ENCODE data around the gene CHST8. TPM values are rescaled to one million over a fixed set of nuclear protein-coding genes. Genes with fewer than 3 reads are reported as not detected.
A peak's percentile ranks its signal among the peaks of the same experiment; 100 is the strongest.

CHST8 gene
- total RNA-seq, 1 donor = not detected

DNA sequence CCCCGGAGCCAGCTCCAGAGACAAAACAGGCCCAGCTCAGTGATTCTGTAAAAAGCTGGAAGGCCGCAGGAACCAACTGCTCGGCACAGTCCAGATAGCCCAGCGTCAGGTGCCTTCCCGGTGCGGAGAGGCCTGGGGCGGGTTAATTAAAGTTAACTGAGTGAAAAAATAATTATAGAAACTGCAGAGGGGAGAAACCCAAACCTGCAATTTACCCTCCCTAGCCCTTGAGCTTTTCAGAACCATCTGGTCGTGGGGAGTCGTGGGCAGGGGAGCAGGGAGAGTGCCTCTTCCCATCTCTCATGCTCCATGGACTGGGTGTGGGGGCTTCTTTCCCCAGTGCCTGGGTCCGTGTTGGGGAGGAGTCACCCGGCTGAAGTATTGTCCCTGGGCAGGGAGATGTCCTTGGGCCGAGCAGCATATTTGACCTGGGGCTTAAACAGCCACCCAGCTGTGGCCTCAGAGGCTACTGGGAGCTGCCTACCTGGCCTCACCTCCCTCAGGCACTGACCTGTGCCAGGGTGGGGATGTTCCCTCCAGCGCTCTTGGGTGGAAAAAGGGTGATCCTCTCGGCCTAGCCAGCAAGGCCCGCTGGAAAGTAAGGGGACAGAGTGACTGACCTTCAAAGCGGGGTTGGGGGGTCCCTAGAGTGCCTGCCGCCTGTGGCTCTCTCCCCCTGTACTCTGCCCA, 65.9 kb downstream of the CHST8 start:
- H3K27me3 ChIP-seq (ENCODE audit: insufficient read depth, low read length) = peaks cover 3% of the 10 kb centered on the region
- TF ChIP-seq CTCF (IDR thresholded peaks at IDR 0.05; ENCODE audit: extremely low read depth, low read depth, low read length) = no peak

DNA sequence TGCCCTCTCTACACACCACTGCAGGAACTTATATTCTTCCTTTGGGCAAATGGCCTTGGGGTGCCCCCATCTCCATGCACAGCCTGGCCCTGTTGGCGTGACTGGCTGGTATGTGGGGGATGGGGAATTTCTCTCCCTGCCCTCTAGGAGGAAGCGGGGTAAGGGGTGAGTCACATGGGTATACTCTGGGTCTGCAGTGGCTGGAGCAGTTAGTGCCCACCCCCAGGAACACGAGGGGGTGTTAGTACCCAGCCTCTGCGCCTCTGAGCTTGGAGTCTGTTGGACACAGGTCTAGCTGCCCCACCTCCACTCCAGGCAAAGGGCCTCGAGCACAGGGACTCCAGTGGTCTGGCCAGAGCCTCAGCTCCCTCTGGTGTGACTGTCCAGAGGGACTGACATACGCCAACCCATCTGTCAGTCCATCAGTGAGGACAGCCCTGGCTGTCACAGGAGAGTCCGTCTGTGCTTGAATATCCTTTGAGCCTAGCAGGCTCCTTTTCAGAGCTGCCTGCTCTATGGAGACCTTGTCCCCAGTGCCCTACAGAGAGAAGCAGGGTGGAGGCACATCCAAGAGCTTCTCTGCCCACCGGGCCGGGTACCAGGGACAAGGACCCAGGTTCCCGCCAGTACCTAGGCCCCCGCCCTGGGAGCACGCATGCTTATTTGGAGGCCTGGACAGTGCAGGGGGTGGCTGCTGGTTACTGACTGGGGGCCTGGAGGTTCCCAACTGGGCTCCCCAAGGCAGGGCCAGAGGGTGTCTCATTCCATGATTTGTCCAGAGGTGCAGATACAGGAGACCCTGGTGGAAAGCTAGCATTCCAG, 66.6 kb downstream of the CHST8 start:
- Histone ChIP-seq H4K20me1 (ENCODE audit: insufficient read depth, low read length) (no peaks in the 10 kb centered on the region), H3K9me3 (ENCODE audit: low read depth, low read length) (no peaks in the 10 kb centered on the region), H3K36me3 (ENCODE audit: insufficient read depth, low read length) (no peaks in the 10 kb centered on the region), H3K4me2 (ENCODE audit: insufficient read depth, low read length) (no peak overlapping the region), H3K27ac (ENCODE audit: low read depth, low read length) (no peak overlapping the region), H3K27me3 (ENCODE audit: insufficient read depth, low read length) (peaks cover 3% of the 10 kb centered on the region), H2AFZ (ENCODE audit: low read length) (no peak overlapping the region), H3K4me1 (ENCODE audit: insufficient read depth, low read length) (no peaks in the 10 kb centered on the region), H3K4me3 (ENCODE audit: insufficient read depth, low read length) (no peak overlapping the region), H3K79me2 (ENCODE audit: insufficient read depth, low read length) (no peaks in the 10 kb centered on the region)
- peak; percentile 41 for DNase-seq (ENCODE audit: insufficient read length, low spot score, missing footprints)
- TF ChIP-seq CTCF (IDR thresholded peaks at IDR 0.05; ENCODE audit: extremely low read depth, low read depth, low read length) = no peak

More for the DNA sequence above, 65.9 kb downstream of the CHST8 start:
- no peak overlapping the region for H3K4me3 ChIP-seq (ENCODE audit: insufficient read depth, low read length)
- no peaks in the 10 kb centered on the region for H3K36me3 ChIP-seq (ENCODE audit: insufficient read depth, low read length)
- no peak overlapping the region for H3K27ac ChIP-seq (ENCODE audit: low read depth, low read length)
- no peak overlapping the region for H2AFZ ChIP-seq (ENCODE audit: low read length)
- H3K4me1 ChIP-seq (ENCODE audit: insufficient read depth, low read length) = no peaks in the 10 kb centered on the region
- no peaks in the 10 kb centered on the region for H3K79me2 ChIP-seq (ENCODE audit: insufficient read depth, low read length)
- H3K4me2 ChIP-seq (ENCODE audit: insufficient read depth, low read length) = no peak overlapping the region
- DNase-seq (ENCODE audit: insufficient read length, low spot score, missing footprints) = peak; percentile 71
- H3K9me3 ChIP-seq (ENCODE audit: low read depth, low read length) = no peaks in the 10 kb centered on the region
- H4K20me1 ChIP-seq (ENCODE audit: insufficient read depth, low read length) = no peaks in the 10 kb centered on the region

- no peaks in the 10 kb centered on the region for H4K20me1 ChIP-seq (ENCODE audit: insufficient read depth, low read length)
- no peaks in the 10 kb centered on the region for H3K4me1 ChIP-seq (ENCODE audit: insufficient read depth, low read length)
- peak; percentile 58 for DNase-seq (ENCODE audit: insufficient read length, low spot score, missing footprints)
- H3K9me3 ChIP-seq (ENCODE audit: low read depth, low read length) = no peaks in the 10 kb centered on the region
- peaks cover 3% of the 10 kb centered on the region for H3K27me3 ChIP-seq (ENCODE audit: insufficient read depth, low read length)
- no peak overlapping the region for H3K27ac ChIP-seq (ENCODE audit: low read depth, low read length)
- no peak overlapping the region for H3K4me3 ChIP-seq (ENCODE audit: insufficient read depth, low read length)
- no peak overlapping the region for H2AFZ ChIP-seq (ENCODE audit: low read length)
- no peaks in the 10 kb centered on the region for H3K36me3 ChIP-seq (ENCODE audit: insufficient read depth, low read length)
- H3K4me2 ChIP-seq (ENCODE audit: insufficient read depth, low read length) = no peak overlapping the region
- no peak for TF ChIP-seq CTCF (IDR thresholded peaks at IDR 0.05; ENCODE audit: extremely low read depth, low read depth, low read length)
- H3K79me2 ChIP-seq (ENCODE audit: insufficient read depth, low read length) = no peaks in the 10 kb centered on the region
Measured at GRCh38 chr19:33689138-33689746, 67.5 kb downstream of the CHST8 start.

GRCh38 chr19:33689868-33690267, 68.1 kb downstream of the CHST8 start:
- Histone ChIP-seq H3K27me3 (ENCODE audit: insufficient read depth, low read length) (peaks cover 3% of the 10 kb centered on the region), H3K4me3 (ENCODE audit: insufficient read depth, low read length) (no peak overlapping the region), H3K27ac (ENCODE audit: low read depth, low read length) (no peak overlapping the region), H3K4me1 (ENCODE audit: insufficient read depth, low read length) (no peaks in the 10 kb centered on the region), H3K9me3 (ENCODE audit: low read depth, low read length) (no peaks in the 10 kb centered on the region), H3K4me2 (ENCODE audit: insufficient read depth, low read length) (no peak overlapping the region), H3K36me3 (ENCODE audit: insufficient read depth, low read length) (no peaks in the 10 kb centered on the region), H3K79me2 (ENCODE audit: insufficient read depth, low read length) (no peaks in the 10 kb centered on the region), H2AFZ (ENCODE audit: low read length) (no peak overlapping the region), H4K20me1 (ENCODE audit: insufficient read depth, low read length) (no peaks in the 10 kb centered on the region)
- DNase-seq (ENCODE audit: insufficient read length, low spot score, missing footprints) = no peak
- no peak for TF ChIP-seq CTCF (IDR thresholded peaks at IDR 0.05; ENCODE audit: extremely low read depth, low read depth, low read length)

Data from osteoblast (primary cell).